ENCODE measurements around the gene RGS7.

- TF ChIP-seq CTCF (IDR thresholded peaks at IDR 0.05) = no peak
- no peak for TF ChIP-seq POLR2A (IDR thresholded peaks at IDR 0.05)
These were observed 598.7 kb downstream of the RGS7 start for GRCh38 chr1:240758296-240758695.

All from body of pancreas (tissue), 4 donors.